DND-41 (cell line): ENCODE measurements around the gene CD300LD.

ENCODE experiments used
- ATAC-seq: fragments of 200-7000 bp; cut with Tn5 transposase; 3 replicates; pipeline ENCODE4 v1.9.1; 2021; ENCODE audit warnings: low read depth; ENCODE audit not compliant: insufficient read depth
- DNase-seq: peaks from one replicate; pipeline ENCODE4 v3.0.0-alpha.2; 2020
- H2AFZ ChIP-seq: 2 replicates; pipeline ENCODE4 v1.6.0; 2012; ENCODE audit warnings: low read depth, low read length
- H3K27ac ChIP-seq: 2 replicates; pipeline ENCODE4 v1.5.1; 2012; ENCODE audit warnings: low read length, inconsistent platforms
- H3K27me3 ChIP-seq: fragments of 200-600 bp; sonication (generic); 2 replicates; pipeline ENCODE4 v1.6.0; 2012; ENCODE audit warnings: low read length, mild to moderate bottlenecking, inconsistent platforms; ENCODE audit not compliant: insufficient read depth, poor library complexity
- H3K36me3 ChIP-seq: 2 replicates; pipeline ENCODE4 v1.5.1; 2012; ENCODE audit warnings: low read length, inconsistent platforms; ENCODE audit not compliant: insufficient read depth
- H3K4me1 ChIP-seq: 2 replicates; pipeline ENCODE4 v1.5.1; 2012; ENCODE audit warnings: mild to moderate bottlenecking, low read length; ENCODE audit not compliant: insufficient read depth
- H3K4me2 ChIP-seq: 2 replicates; pipeline ENCODE4 v1.6.0; 2012; ENCODE audit warnings: mild to moderate bottlenecking, moderate library complexity, low read length, inconsistent platforms; ENCODE audit not compliant: insufficient read depth
- H3K4me3 ChIP-seq, 2 experiments: fragments of 200-600 bp in 1 of 2; shearing (Covaris generic) in 1 of 2; 2 replicates each; pipeline ENCODE4 v1.5.1; 2012 to 2016; ENCODE audit warnings: inconsistent platforms in 2 of 2, low read length in 2 of 2, mild to moderate bottlenecking in 2 of 2, low read depth in 1 of 2, moderate library complexity in 1 of 2
- H3K79me2 ChIP-seq: 2 replicates; pipeline ENCODE4 v1.6.0; 2012; ENCODE audit warnings: low read length, inconsistent platforms; ENCODE audit not compliant: insufficient read depth
- H3K9ac ChIP-seq: 2 replicates; pipeline ENCODE4 v1.6.0; 2012; ENCODE audit warnings: low read depth, mild to moderate bottlenecking, inconsistent platforms, low read length, moderate library complexity
- H3K9me3 ChIP-seq: 2 replicates; pipeline ENCODE4 v1.5.1; 2012; ENCODE audit warnings: low read length, moderate library complexity, mild to moderate bottlenecking, inconsistent platforms; ENCODE audit not compliant: insufficient read depth, severe bottlenecking
- H4K20me1 ChIP-seq: 2 replicates; pipeline ENCODE4 v1.6.0; 2012; ENCODE audit warnings: low read length; ENCODE audit not compliant: insufficient read depth
- CTCF ChIP-seq: IDR thresholded peaks from 2 replicates; pipeline ENCODE4 v1.5.1; 2012; ENCODE audit warnings: borderline replicate concordance, low read length, moderate library complexity, mild to moderate bottlenecking; ENCODE audit not compliant: poor library complexity, severe bottlenecking; ENCODE audit errors: extremely low read depth
- EZH2 ChIP-seq: IDR thresholded peaks from 3 replicates; pipeline ENCODE4 v1.6.1; 2012; ENCODE audit warnings: borderline replicate concordance, low read depth, mild to moderate bottlenecking, moderate library complexity, low read length, inconsistent platforms; ENCODE audit not compliant: severe bottlenecking

CD300LD gene

GRCh38 chr17:74547736-74548135 is 44.3 kb downstream of the CD300LD start:
- Histone ChIP-seq H3K27me3 (peaks cover 2% of the 10 kb centered on the region), H3K79me2 (no peaks in the 10 kb centered on the region), H3K9me3 (no peaks in the 10 kb centered on the region), H3K4me2 (no peak overlapping the region), H3K4me1 (0 out of 2 replicates have a peak, but pooled peaks cover 3% of the 10 kb centered on the region), H2AFZ (no peak overlapping the region), H3K4me3 (no peak overlapping the region), H3K27ac (no peak overlapping the region), H3K9ac (no peak overlapping the region), H3K36me3 (no peaks in the 10 kb centered on the region), H4K20me1 (no peaks in the 10 kb centered on the region; the same call in 1 of the 2 replicates)
- DNase-seq, result peak; percentile 39
- TF ChIP-seq CTCF, result no peak
- TF ChIP-seq EZH2, result no peak
- peak; percentile 60; the same call in 2 of the 3 replicates for ATAC-seq

- no peak for TF ChIP-seq CTCF
- TF ChIP-seq EZH2, result no peak
- Histone ChIP-seq H3K27ac (no peak overlapping the region), H3K4me1 (0 out of 2 replicates have a peak, but pooled peaks cover 3% of the 10 kb centered on the region), H3K36me3 (no peaks in the 10 kb centered on the region), H2AFZ (no peak overlapping the region), H3K9me3 (no peaks in the 10 kb centered on the region), H3K27me3 (no peaks in the 10 kb centered on the region), H3K79me2 (no peaks in the 10 kb centered on the region), H3K4me3 (no peak overlapping the region), H3K4me2 (no peak overlapping the region), H3K9ac (no peak overlapping the region), H4K20me1 (no peaks in the 10 kb centered on the region; the same call in 1 of the 2 replicates)
- no peak for ATAC-seq
- DNase-seq, result no peak
Observed at GRCh38 chr17:74547264-74547663, 44.8 kb downstream of the CD300LD start.

GRCh38 chr17:74546586-74546985 is 45.5 kb downstream of the CD300LD start:
- no peak overlapping the region for H3K4me2 ChIP-seq
- TF ChIP-seq CTCF (no peak), EZH2 (no peak)
- H2AFZ ChIP-seq, result no peak overlapping the region
- H4K20me1 ChIP-seq, result no peaks in the 10 kb centered on the region; the same call in 1 of the 2 replicates
- H3K9ac ChIP-seq, result no peak overlapping the region
- no peaks in the 10 kb centered on the region for H3K36me3 ChIP-seq
- H3K79me2 ChIP-seq, result no peaks in the 10 kb centered on the region
- DNase-seq (no peak), ATAC-seq (no peak)
- no peaks in the 10 kb centered on the region for H3K27me3 ChIP-seq
- H3K4me1 ChIP-seq, result 0 out of 2 replicates have a peak, but pooled peaks cover 3% of the 10 kb centered on the region
- H3K9me3 ChIP-seq, result no peaks in the 10 kb centered on the region
- H3K4me3 ChIP-seq, result no peak overlapping the region
- no peak overlapping the region for H3K27ac ChIP-seq

GRCh38 chr17:74545843-74546230 is 46.2 kb downstream of the CD300LD start, which contains the start of gene CD300C:
TSS of gene CD300C (minus strand) at chr17:74546115. CDS start at chr17:74545782, 333 bp downstream.
- H3K27me3 ChIP-seq, result no peaks in the 10 kb centered on the region
- H3K9me3 ChIP-seq, result no peaks in the 10 kb centered on the region
- DNase-seq (no peak), ATAC-seq (no peak)
- H3K9ac ChIP-seq, result no peak within 1 kb of the TSS
- H3K4me1 ChIP-seq, result 0 out of 2 replicates have a peak, but pooled peaks cover 3% of the 10 kb centered on the region
- H3K4me2 ChIP-seq, result no peak within 1 kb of the TSS
- H3K79me2 ChIP-seq, result no peaks in the 10 kb centered on the region
- H3K4me3 ChIP-seq, result no peak within 1 kb of the TSS
- peaks cover 4% of the 10 kb centered on the region; the same call in 1 of the 2 replicates for H4K20me1 ChIP-seq
- H3K36me3 ChIP-seq, result no peaks in the 10 kb centered on the region
- TF ChIP-seq EZH2, result no peak
- no peak within 1 kb of the TSS for H2AFZ ChIP-seq
- no peak within 1 kb of the TSS for H3K27ac ChIP-seq
